ENCODE results near the gene CTU2.

CTU2 gene

GRCh38 chr16:88706965-88707826 lies 893 bp downstream of the CTU2 start:
- no peak for TF ChIP-seq POLR2A (IDR thresholded peaks at IDR 0.05; ENCODE audit: low read depth, low read length)
- FAIRE-seq (no peak), DNase-seq (ENCODE audit: insufficient read length, low spot score) (no peak)

GRCh38 chr16:88710556-88710955 lies 4.3 kb downstream of the CTU2 start:
- DNase-seq (ENCODE audit: insufficient read length, low spot score), result no peak
- TF ChIP-seq POLR2A (IDR thresholded peaks at IDR 0.05; ENCODE audit: low read depth, low read length), result no peak
- FAIRE-seq, result no peak

GRCh38 chr16:88711750-88712340 lies 5.5 kb downstream of the CTU2 start:
- DNase-seq (ENCODE audit: insufficient read length, low spot score) (no peak), FAIRE-seq (no peak)
- no peak for TF ChIP-seq POLR2A (IDR thresholded peaks at IDR 0.05; ENCODE audit: low read depth, low read length)

- no peak for TF ChIP-seq POLR2A (IDR thresholded peaks at IDR 0.05; ENCODE audit: low read depth, low read length)
- FAIRE-seq (no peak), DNase-seq (ENCODE audit: insufficient read length, low spot score) (no peak)
Measured at GRCh38 chr16:88712362-88712979, 6.2 kb downstream of the CTU2 start.

GRCh38 chr16:88713054-88713453 lies 6.8 kb downstream of the CTU2 start:
- no peak for TF ChIP-seq POLR2A (IDR thresholded peaks at IDR 0.05; ENCODE audit: low read depth, low read length)
- FAIRE-seq (no peak), DNase-seq (ENCODE audit: insufficient read length, low spot score) (no peak)

GRCh38 chr16:88713568-88714419 lies 7.5 kb downstream of the CTU2 start:
- FAIRE-seq (no peak), DNase-seq (ENCODE audit: insufficient read length, low spot score) (peak; percentile 82)
- no peak for TF ChIP-seq POLR2A (IDR thresholded peaks at IDR 0.05; ENCODE audit: low read depth, low read length)

- DNase-seq (ENCODE audit: insufficient read length, low spot score) (no peak), FAIRE-seq (no peak)
- TF ChIP-seq POLR2A (IDR thresholded peaks at IDR 0.05; ENCODE audit: low read depth, low read length), result no peak
Measured at GRCh38 chr16:88714420-88715302, 8.4 kb downstream of the CTU2 start.

GRCh38 chr16:88715312-88716190 lies 9.2 kb downstream of the CTU2 start:
- FAIRE-seq, result no peak
- no peak for TF ChIP-seq POLR2A (IDR thresholded peaks at IDR 0.05; ENCODE audit: low read depth, low read length)
- DNase-seq (ENCODE audit: insufficient read length, low spot score), result no peak

GRCh38 chr16:88716201-88716600 lies 9.9 kb downstream of the CTU2 start:
- FAIRE-seq, result no peak
- TF ChIP-seq POLR2A (IDR thresholded peaks at IDR 0.05; ENCODE audit: low read depth, low read length), result no peak
- no peak for DNase-seq (ENCODE audit: insufficient read length, low spot score)

GRCh38 chr16:88716601-88717001 lies 10.3 kb downstream of the CTU2 start:
- FAIRE-seq, result no peak
- TF ChIP-seq POLR2A (IDR thresholded peaks at IDR 0.05; ENCODE audit: low read depth, low read length), result no peak

GRCh38 chr16:88718178-88718577 lies 11.9 kb downstream of the CTU2 start:
- DNase-seq (ENCODE audit: insufficient read length, low spot score), result no peak
- no peak for TF ChIP-seq POLR2A (IDR thresholded peaks at IDR 0.05; ENCODE audit: low read depth, low read length)
- no peak for FAIRE-seq

More at GRCh38 chr16:88716601-88717001, 10.3 kb downstream of the CTU2 start:
- DNase-seq (ENCODE audit: insufficient read length, low spot score), result no peak
